AG04450 (cell line): Measurements from ENCODE around the gene AGPAT2. TPM values are rescaled to one million over a fixed set of nuclear protein-coding genes. Genes with fewer than 3 reads are reported as not detected.

Experiments used
- CTCF ChIA-PET: fragments of 300-600, 350-600 bp; formaldehyde crosslinking; extraction: SDS; loops from one replicate; lab custom pipeline; 2022; ENCODE audit warnings: antibody characterized with exemption, inconsistent platforms; lab: Charles Lee
- POLR2A ChIA-PET: fragments of 350-600 bp; formaldehyde crosslinking; extraction: SDS; loops from one replicate; lab custom pipeline; 2021; ENCODE audit warnings: antibody characterized with exemption, inconsistent platforms; lab: Yijun Ruan, JAX
- DNase-seq: peaks from one replicate; pipeline ENCODE4 v3.0.0-alpha.2; 2011; ENCODE audit warnings: low read depth, low spot score
- H3K27ac ChIP-seq: one replicate; pipeline ENCODE4 v1.5.1; 2012; ENCODE audit warnings: low read depth, low read length, control low read depth
- H3K27me3 ChIP-seq: one replicate; pipeline ENCODE4 v1.6.0; 2012; ENCODE audit warnings: low read length; ENCODE audit not compliant: control insufficient read depth, insufficient read depth
- H3K4me3 ChIP-seq: 2 replicates; pipeline ENCODE4 v1.5.1; 2011; ENCODE audit warnings: mild to moderate bottlenecking, low read depth, low read length, control low read depth
- H3K9me3 ChIP-seq: 2 replicates; pipeline ENCODE4 v1.5.1; 2012; ENCODE audit warnings: low read length; ENCODE audit not compliant: control insufficient read depth, insufficient read depth
- polyA plus RNA-seq: library from polyadenylated mRNA; depleted of rRNA; stranded (reverse); fragments of >200 nt; gene quantifications from 2 replicates; pipeline ENCODE4 v1.2.3, GENCODE V29; 2011
- TF ChIP-seq, protein P1 (sequence below): IDR thresholded peaks from 2 replicates; pipeline ENCODE4 v1.5.1; 2011; ENCODE audit warnings: low read depth, low read length, control low read depth, inconsistent platforms

AGPAT2 gene
- polyA plus RNA-seq, 1 experiment = 24.4 TPM

DNA sequence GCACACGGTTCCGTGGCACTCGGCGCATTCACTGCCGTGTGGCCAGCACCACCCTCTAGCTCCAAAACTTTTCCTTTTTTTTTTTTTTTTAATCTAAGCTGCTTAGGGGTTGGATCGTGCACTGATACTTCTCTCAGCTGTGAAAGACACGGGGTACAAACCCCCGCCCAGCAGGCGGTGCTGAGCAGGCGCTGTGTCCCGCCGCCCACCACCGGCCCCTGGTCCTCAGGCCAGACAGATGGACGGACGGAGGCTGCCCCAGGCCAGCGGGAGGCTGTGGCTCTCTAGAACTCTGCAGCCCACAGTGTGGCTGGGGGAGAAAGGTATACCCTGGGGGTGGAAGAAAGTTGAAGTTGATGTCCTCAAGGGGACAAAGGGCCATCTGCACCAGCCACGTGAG lies 6.2 kb downstream of the AGPAT2 start:
- POLR2A ChIA-PET = no interaction called here

DNA sequence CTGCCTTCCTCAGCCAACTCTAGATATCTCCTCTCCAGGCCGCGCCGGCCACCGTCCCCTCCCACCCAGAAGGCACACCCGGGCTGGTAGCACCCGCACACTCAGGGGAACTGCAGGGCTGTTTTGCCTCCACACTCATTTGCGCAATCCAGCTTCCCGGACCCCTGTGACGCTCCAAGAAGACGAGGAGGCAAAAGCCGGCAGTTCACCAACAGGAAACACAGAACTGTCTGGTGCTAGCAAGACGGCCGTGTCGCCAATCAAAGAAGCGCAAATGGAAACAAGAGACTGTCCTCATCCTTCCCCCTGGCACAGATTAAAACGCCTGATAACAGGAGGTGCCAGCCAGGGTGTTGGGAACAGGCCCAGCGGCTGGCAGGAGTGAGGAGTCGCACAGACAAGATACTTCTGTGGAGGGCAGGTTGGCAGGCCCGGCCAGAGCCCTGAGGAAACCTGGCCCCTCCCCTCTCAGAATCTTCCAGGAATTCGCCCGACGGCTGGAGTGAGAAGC lies 7.8 kb downstream of the AGPAT2 start:
- Histone ChIP-seq H3K9me3 (no peaks in the 10 kb centered on the region; the same call in 1 of the 2 replicates), H3K27ac (no peak overlapping the region), H3K27me3 (no peaks in the 10 kb centered on the region), H3K4me3 (no peak overlapping the region)
- ChIA-PET CTCF (interaction anchor here (2.5 kb wide), 1 partner anchor 7 kb away, joined by 15 read pairs; no protein-coding TSS in a partner anchor), POLR2A (no interaction called here)
- no peak for DNase-seq
- TF ChIP-seq, protein P1, sequence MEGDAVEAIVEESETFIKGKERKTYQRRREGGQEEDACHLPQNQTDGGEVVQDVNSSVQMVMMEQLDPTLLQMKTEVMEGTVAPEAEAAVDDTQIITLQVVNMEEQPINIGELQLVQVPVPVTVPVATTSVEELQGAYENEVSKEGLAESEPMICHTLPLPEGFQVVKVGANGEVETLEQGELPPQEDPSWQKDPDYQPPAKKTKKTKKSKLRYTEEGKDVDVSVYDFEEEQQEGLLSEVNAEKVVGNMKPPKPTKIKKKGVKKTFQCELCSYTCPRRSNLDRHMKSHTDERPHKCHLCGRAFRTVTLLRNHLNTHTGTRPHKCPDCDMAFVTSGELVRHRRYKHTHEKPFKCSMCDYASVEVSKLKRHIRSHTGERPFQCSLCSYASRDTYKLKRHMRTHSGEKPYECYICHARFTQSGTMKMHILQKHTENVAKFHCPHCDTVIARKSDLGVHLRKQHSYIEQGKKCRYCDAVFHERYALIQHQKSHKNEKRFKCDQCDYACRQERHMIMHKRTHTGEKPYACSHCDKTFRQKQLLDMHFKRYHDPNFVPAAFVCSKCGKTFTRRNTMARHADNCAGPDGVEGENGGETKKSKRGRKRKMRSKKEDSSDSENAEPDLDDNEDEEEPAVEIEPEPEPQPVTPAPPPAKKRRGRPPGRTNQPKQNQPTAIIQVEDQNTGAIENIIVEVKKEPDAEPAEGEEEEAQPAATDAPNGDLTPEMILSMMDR = no peak

More for the DNA sequence above, 6.2 kb downstream of the AGPAT2 start:
- Histone ChIP-seq H3K27me3 (no peaks in the 10 kb centered on the region), H3K27ac (no peak overlapping the region), H3K4me3 (no peak overlapping the region), H3K9me3 (no peaks in the 10 kb centered on the region; the same call in 1 of the 2 replicates)
- no peak for DNase-seq
- CTCF ChIA-PET = interaction anchor here (2.5 kb wide), 1 partner anchor 9 kb away, joined by 15 read pairs; no protein-coding TSS in a partner anchor
- TF ChIP-seq, protein P1 = no peak

DNA sequence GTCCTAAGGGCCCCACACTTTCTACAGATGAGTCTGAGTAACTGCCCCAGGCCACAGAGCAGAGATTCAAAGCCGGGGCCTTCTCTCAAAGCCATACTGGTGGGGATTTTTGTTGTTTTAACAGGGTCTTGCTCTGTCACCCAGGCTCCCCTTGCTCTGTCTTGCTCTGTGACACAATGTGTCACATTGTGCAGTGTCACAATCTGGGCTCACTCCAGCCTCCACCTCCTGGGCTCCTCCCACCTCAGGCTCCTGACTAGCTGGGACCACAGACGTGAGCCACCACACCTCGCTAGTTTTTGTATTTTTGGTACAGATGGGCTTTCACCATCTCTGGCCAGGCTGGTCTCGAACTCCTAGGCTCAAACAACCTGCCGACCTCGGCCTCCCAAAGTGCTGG lies 8.6 kb downstream of the AGPAT2 start:
- ChIA-PET POLR2A (no interaction called here), CTCF (no interaction called here)
- DNase-seq = no peak
- no peak overlapping the region for H3K4me3 ChIP-seq
- TF ChIP-seq, protein P1 = no peak
- no peak overlapping the region for H3K27ac ChIP-seq
- no peaks in the 10 kb centered on the region for H3K27me3 ChIP-seq
- no peaks in the 10 kb centered on the region; the same call in 1 of the 2 replicates for H3K9me3 ChIP-seq

DNA sequence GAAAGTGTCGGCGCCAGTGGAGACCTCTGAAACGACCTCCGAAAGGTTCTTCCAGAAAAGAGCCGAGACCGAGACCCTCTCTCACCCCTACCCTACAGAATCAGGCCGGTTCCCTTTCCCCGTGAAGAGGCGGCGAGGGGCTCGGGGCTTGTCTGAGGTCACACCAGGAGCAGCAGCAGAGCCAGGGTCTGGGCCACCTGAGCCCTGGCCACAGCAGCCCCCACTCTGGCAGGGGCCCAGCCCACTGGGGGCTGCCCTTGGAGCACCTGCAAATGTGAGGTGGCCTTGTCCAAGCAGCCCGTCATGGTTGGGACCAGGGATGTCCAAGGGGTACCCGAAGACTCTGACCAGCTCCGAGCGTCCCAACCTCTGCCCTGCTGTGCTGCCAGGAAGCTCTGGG lies 9.2 kb downstream of the AGPAT2 start:
- CTCF ChIA-PET = no interaction called here
- no peak overlapping the region for H3K27ac ChIP-seq
- DNase-seq = no peak
- no peak overlapping the region for H3K4me3 ChIP-seq
- no peaks in the 10 kb centered on the region; the same call in 1 of the 2 replicates for H3K9me3 ChIP-seq
- TF ChIP-seq, protein P1 = no peak
- POLR2A ChIA-PET = no interaction called here
- no peaks in the 10 kb centered on the region for H3K27me3 ChIP-seq

DNA sequence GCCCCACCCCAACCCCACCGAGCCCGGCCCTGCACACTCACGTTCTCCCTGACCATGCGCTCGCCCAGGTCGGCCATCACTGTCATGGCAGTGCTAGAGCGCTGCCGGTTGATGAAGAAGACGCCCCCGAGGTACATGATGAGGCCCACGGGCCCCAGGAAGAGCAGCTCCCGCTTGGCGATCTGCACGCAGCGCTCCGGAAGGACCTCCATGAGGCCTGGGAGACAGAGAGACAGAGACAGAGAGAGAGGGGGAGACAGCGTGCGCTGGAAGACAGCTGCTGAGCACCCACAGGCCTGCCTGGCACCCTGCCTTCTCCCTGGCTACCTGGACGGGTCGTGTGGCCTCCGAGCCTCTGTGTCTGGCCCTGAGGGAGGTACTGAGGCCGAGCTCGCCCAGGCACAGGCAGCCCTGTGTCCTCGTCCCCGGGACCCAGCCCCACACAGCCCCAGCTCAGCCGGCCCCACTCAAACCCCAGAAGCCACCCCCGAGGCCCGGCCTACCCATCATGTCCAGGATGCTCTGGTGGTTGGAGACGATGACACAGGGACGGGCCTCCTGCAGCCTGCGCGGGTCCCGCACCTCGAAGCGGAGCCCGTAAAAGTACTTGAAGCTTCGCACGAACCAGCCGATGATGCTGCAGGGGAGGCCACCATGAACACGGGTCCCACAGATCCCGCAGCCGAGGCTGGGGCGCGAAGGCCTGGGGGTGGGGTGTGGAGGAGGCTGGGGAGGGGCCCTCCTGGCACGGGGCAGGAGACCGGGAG lies 10.2 kb downstream of the AGPAT2 start:
- no peak overlapping the region for H3K27ac ChIP-seq
- no peak for DNase-seq
- TF ChIP-seq, protein P1 = no peak
- ChIA-PET POLR2A (no interaction called here), CTCF (interaction anchor here (0.5 kb wide), 1 partner anchor 82 kb away, joined by 3 read pairs; no protein-coding TSS in a partner anchor)
- H3K4me3 ChIP-seq = no peak overlapping the region
- H3K9me3 ChIP-seq = no peaks in the 10 kb centered on the region; the same call in 1 of the 2 replicates
- H3K27me3 ChIP-seq = no peaks in the 10 kb centered on the region
